Gastroesophageal sphincter (tissue), 3 donors: Measurements from ENCODE around the gene STAP2.

Source experiments
- POLR2A ChIP-seq, 2 donors: fragments of 450-650 bp; IDR thresholded peaks; one replicate each; pipeline ENCODE4 v1.6.1; 2017; ENCODE audit warnings: antibody characterized with exemption in 2 of 2, mild to moderate bottlenecking in 2 of 2, moderate library complexity in 1 of 2
- POLR2AphosphoS5 ChIP-seq: sonication (generic); formaldehyde crosslinking; IDR thresholded peaks from one replicate; pipeline ENCODE4 v1.6.1; 2017; ENCODE audit warnings: antibody characterized with exemption
- TF ChIP-seq, protein P1 (sequence below), 4 experiments: fragments of 200-600 bp in 2 of 4; fragments of 450-650 bp in 2 of 4; sonication (generic) in 1 of 4; IDR thresholded peaks; one replicate each; pipeline ENCODE4 v1.5.1; 2017 to 2019; ENCODE audit warnings: antibody characterized with exemption in 4 of 4, mild to moderate bottlenecking in 2 of 4, moderate library complexity in 2 of 4

GRCh38 chr19:4310247-4311121 lies 28.1 kb downstream of the STAP2 start:
- TF ChIP-seq, protein P1, sequence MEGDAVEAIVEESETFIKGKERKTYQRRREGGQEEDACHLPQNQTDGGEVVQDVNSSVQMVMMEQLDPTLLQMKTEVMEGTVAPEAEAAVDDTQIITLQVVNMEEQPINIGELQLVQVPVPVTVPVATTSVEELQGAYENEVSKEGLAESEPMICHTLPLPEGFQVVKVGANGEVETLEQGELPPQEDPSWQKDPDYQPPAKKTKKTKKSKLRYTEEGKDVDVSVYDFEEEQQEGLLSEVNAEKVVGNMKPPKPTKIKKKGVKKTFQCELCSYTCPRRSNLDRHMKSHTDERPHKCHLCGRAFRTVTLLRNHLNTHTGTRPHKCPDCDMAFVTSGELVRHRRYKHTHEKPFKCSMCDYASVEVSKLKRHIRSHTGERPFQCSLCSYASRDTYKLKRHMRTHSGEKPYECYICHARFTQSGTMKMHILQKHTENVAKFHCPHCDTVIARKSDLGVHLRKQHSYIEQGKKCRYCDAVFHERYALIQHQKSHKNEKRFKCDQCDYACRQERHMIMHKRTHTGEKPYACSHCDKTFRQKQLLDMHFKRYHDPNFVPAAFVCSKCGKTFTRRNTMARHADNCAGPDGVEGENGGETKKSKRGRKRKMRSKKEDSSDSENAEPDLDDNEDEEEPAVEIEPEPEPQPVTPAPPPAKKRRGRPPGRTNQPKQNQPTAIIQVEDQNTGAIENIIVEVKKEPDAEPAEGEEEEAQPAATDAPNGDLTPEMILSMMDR (IDR thresholded peaks at IDR 0.05) = no peak
- TF ChIP-seq POLR2A (IDR thresholded peaks at IDR 0.05) = no peak
- TF ChIP-seq POLR2AphosphoS5 = no peak
